Measurements from ENCODE around the gene HUS1. TPM values are rescaled to one million over a fixed set of nuclear protein-coding genes. Genes with fewer than 3 reads are reported as not detected.

The HUS1 gene
- total RNA-seq, 5 donors from 2014 or later (not counting 1 experiment from before 2014, with no cell fraction given) = 56.9 to 71.0 (median 59.4) TPM

DNA sequence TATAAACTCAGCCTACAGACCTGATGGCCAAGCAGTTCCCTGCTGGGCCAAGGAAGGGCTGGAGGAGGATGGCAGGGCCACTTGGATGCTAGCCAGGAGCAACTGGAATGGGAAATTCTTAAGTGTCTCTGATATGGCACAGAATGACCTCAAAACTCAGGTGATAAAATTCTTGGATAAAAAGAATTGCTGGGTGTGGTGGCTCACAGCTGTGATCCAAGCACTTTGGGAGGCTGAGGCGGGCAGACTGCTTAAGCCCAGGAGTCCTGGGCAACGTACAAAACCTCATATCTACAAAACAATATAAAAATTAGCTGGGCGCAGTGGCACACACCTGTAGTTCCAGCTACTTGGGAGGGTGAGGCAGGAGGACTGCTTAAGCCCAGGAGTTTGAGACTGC lies 17.2 kb downstream of the HUS1 start:
- no peak overlapping the region for H3K27ac Mint-ChIP-seq

DNA sequence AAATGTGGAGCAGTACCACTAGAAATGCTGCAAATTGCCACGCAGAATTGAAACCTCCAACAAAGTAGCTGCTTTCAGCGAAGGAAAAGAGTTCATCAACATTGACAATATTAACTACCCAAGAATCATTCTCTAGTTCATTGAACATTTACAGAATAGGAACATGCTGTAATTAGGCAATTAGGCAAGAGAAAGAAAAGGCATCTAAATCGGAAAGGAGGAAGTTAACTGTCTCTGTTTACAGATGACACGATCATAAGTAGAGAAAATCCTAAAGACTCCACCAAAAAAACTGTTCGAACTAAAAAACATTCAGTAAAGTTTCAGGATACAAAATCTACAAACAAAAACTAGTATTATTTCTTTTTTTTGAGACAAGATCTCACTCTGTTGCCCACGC lies 22.3 kb downstream of the HUS1 start:
- WGBS (ENCODE audit: insufficient coverage) = no CpG with 5 or more reads among the region's 6 CpGs
- H3K9me3 ChIP-seq = no peaks in the 10 kb centered on the region
- CTCF ChIA-PET = no interaction called here
- H3K36me3 Mint-ChIP-seq = peaks cover 48% of the 10 kb centered on the region
- H3K4me1 ChIP-seq (ENCODE audit: control insufficient read depth in 1 of 2, extremely low read depth in 1 of 2, insufficient read depth in 2 of 2, low read length in 2 of 2) = no peaks in the 10 kb centered on the region
- no peaks in the 10 kb centered on the region for H3K27me3 ChIP-seq (replicated peaks in 1 of 2; ENCODE audit: control insufficient read depth in 2 of 2, extremely low read depth in 1 of 2, insufficient read depth in 2 of 2, low read length in 1 of 2)
- H3K4me3 ChIP-seq (ENCODE audit: control insufficient read depth in 1 of 2, extremely low read depth in 1 of 2, low read length in 1 of 2) = no peak overlapping the region
- H3K36me3 ChIP-seq (ENCODE audit: control insufficient read depth in 2 of 2, extremely low read depth in 1 of 2, insufficient read depth in 1 of 2, low read length in 1 of 2) = peaks cover 0 to 31% of the 10 kb centered on the region in 2 donors
- H3K4me1 Mint-ChIP-seq = peaks cover 2 to 8% (median 6%) of the 10 kb centered on the region in 3 donors
- no peak for ATAC-seq (replicated peaks in 1 of 4)
- no peak overlapping the region for H3K4me3 Mint-ChIP-seq
- H3K27me3 Mint-ChIP-seq = no peaks in the 10 kb centered on the region
- H3K27ac ChIP-seq (ENCODE audit: low read length) = no peak overlapping the region
- POLR2A ChIA-PET = no interaction called here
- H3K9me3 Mint-ChIP-seq = no peaks in the 10 kb centered on the region
- DNase-seq = no peak
- H3K27ac Mint-ChIP-seq = no peak overlapping the region

More for the DNA sequence above, 17.2 kb downstream of the HUS1 start:
- CTCF ChIA-PET = interaction anchor here in 1 of 2 donors (0.7 kb wide), 1 partner anchor 148 kb away, joined by 4 read pairs; no protein-coding TSS in a partner anchor
- Histone ChIP-seq H3K4me3 (ENCODE audit: control insufficient read depth in 1 of 2, extremely low read depth in 1 of 2, low read length in 1 of 2) (no peak overlapping the region), H3K27me3 (replicated peaks in 1 of 2; ENCODE audit: control insufficient read depth in 2 of 2, extremely low read depth in 1 of 2, insufficient read depth in 2 of 2, low read length in 1 of 2) (no peaks in the 10 kb centered on the region), H3K36me3 (ENCODE audit: control insufficient read depth in 2 of 2, extremely low read depth in 1 of 2, insufficient read depth in 1 of 2, low read length in 1 of 2) (peaks cover 17 to 63% of the 10 kb centered on the region in 2 donors), H3K9me3 (no peaks in the 10 kb centered on the region), H3K4me1 (ENCODE audit: control insufficient read depth in 1 of 2, extremely low read depth in 1 of 2, insufficient read depth in 2 of 2, low read length in 2 of 2) (no peaks in the 10 kb centered on the region), H3K27ac (ENCODE audit: low read length) (no peak overlapping the region)
- Mint-ChIP-seq H3K36me3 (peaks cover 69% of the 10 kb centered on the region), H3K9me3 (no peaks in the 10 kb centered on the region), H3K4me3 (no peak overlapping the region), H3K27me3 (no peaks in the 10 kb centered on the region), H3K4me1 (peaks cover 2 to 6% (median 6%) of the 10 kb centered on the region in 3 donors)
- POLR2A ChIA-PET = no interaction called here
- ATAC-seq (replicated peaks in 1 of 4) (no peak), DNase-seq (no peak)
- 100% methylated on average over 1 of the region's 3 CpGs for WGBS (ENCODE audit: insufficient coverage)

DNA sequence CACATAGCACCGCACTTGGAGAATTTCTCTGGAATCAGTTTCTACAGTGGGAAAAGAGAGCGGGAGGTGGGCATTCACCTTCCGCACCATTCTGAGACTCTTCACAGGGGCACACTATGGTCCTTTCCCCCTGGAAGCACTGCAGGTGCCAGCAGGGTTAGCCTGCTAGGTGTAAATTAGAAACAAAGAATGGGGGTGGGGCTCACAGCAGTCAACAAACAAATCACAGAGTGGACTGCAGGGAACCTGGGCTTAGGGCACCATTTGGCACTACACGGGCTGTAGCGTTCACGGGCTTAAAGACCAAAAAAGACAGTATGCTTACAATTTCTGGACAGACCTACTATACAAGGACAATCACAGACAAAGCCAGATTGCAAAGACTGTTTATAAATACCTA lies 23.2 kb downstream of the HUS1 start:
- ChIA-PET POLR2A (no interaction called here), CTCF (interaction anchor here in 1 of 2 donors (0.7 kb wide), 1 partner anchor 9 kb away, joined by 3 read pairs; no protein-coding TSS in a partner anchor)
- Mint-ChIP-seq H3K27ac (no peak overlapping the region), H3K9me3 (no peaks in the 10 kb centered on the region), H3K4me3 (no peak overlapping the region), H3K27me3 (no peaks in the 10 kb centered on the region), H3K36me3 (peaks cover 38% of the 10 kb centered on the region), H3K4me1 (peaks cover 2 to 8% (median 6%) of the 10 kb centered on the region in 3 donors)
- Histone ChIP-seq H3K27me3 (replicated peaks in 1 of 2; ENCODE audit: control insufficient read depth in 2 of 2, extremely low read depth in 1 of 2, insufficient read depth in 2 of 2, low read length in 1 of 2) (no peaks in the 10 kb centered on the region), H3K36me3 (ENCODE audit: control insufficient read depth in 2 of 2, extremely low read depth in 1 of 2, insufficient read depth in 1 of 2, low read length in 1 of 2) (peaks cover 0 to 22% of the 10 kb centered on the region in 2 donors), H3K4me1 (ENCODE audit: control insufficient read depth in 1 of 2, extremely low read depth in 1 of 2, insufficient read depth in 2 of 2, low read length in 2 of 2) (no peaks in the 10 kb centered on the region), H3K4me3 (ENCODE audit: control insufficient read depth in 1 of 2, extremely low read depth in 1 of 2, low read length in 1 of 2) (no peak overlapping the region), H3K9me3 (no peaks in the 10 kb centered on the region), H3K27ac (ENCODE audit: low read length) (no peak overlapping the region)
- DNase-seq (no peak), ATAC-seq (replicated peaks in 1 of 4) (no peak)
- WGBS (ENCODE audit: insufficient coverage) = 93% methylated on average over 3 of the region's 6 CpGs

DNA sequence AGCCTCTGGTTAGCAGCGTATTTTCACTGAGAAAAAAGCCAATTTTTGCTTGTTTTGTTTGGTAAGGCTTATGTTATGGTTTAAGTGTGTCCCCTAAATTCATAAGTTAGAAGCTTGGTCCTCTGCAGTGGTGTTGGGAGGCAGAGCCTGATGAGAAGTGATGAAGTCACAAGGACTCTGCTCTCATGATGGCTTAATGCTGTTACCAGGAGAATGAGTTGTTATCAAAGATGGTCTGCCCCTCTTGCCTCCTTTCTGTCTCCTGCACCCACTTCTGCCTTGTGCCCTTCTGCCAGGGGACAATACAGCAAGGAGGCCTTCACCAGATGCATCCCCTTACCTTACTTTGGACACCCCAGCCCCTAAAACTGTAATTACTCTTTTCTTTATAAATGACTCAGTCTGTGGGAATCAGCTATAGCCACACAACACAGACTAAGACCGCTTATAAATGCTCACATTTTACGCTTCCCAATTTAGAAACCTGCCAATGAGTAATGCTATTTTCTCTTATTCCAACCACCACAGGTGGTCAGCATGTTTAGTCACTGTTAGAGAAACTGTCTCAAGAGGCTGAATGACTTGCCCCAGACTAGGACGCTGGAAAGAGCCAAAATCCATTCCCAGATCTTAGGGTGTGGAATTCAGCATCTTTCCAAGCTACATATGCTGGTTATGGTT lies 25.0 kb downstream of the HUS1 start:
- H3K9me3 Mint-ChIP-seq = no peaks in the 10 kb centered on the region
- no peak for ATAC-seq (replicated peaks in 1 of 4)

DNA sequence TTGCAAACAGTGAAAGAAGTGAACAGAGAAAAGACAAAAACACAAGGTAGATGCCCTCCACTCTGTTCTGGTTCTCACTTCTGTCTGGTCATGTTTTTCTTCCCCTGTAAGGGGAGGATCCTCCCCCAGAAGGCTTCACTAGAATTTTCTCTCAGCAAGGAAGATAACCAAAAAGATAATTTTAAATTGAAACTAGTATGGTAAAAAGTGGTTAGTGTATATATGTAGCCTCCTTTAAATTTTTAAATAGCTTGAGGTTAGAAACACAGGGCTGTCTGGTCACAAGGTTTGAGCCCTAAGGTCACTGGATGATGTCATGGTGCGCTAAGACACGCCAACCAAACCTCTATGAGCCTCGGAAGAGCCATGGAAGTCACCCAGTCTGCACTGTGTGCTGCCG lies 25.6 kb downstream of the HUS1 start:
- Histone ChIP-seq H3K9me3 (no peaks in the 10 kb centered on the region), H3K36me3 (ENCODE audit: control insufficient read depth in 2 of 2, extremely low read depth in 1 of 2, insufficient read depth in 1 of 2, low read length in 1 of 2) (peaks cover 0 to 16% of the 10 kb centered on the region in 2 donors), H3K4me1 (ENCODE audit: control insufficient read depth in 1 of 2, extremely low read depth in 1 of 2, insufficient read depth in 2 of 2, low read length in 2 of 2) (no peaks in the 10 kb centered on the region), H3K4me3 (ENCODE audit: control insufficient read depth in 1 of 2, extremely low read depth in 1 of 2, low read length in 1 of 2) (no peak overlapping the region), H3K27me3 (replicated peaks in 1 of 2; ENCODE audit: control insufficient read depth in 2 of 2, extremely low read depth in 1 of 2, insufficient read depth in 2 of 2, low read length in 1 of 2) (no peaks in the 10 kb centered on the region), H3K27ac (ENCODE audit: low read length) (no peak overlapping the region)
- Mint-ChIP-seq H3K27ac (no peak overlapping the region), H3K36me3 (peaks cover 32% of the 10 kb centered on the region), H3K9me3 (no peaks in the 10 kb centered on the region), H3K27me3 (no peaks in the 10 kb centered on the region), H3K4me3 (no peak overlapping the region), H3K4me1 (peaks cover 2 to 8% (median 6%) of the 10 kb centered on the region in 3 donors)
- ATAC-seq (replicated peaks in 1 of 4) (no peak), DNase-seq (no peak)
- ChIA-PET CTCF (no interaction called here), POLR2A (no interaction called here)
- WGBS (ENCODE audit: insufficient coverage) = 92% methylated on average over 4 of the region's 4 CpGs

More for the DNA sequence above, 25.0 kb downstream of the HUS1 start:
- H3K27me3 ChIP-seq (replicated peaks in 1 of 2; ENCODE audit: control insufficient read depth in 2 of 2, extremely low read depth in 1 of 2, insufficient read depth in 2 of 2, low read length in 1 of 2) = no peaks in the 10 kb centered on the region
- H3K4me1 Mint-ChIP-seq = peaks cover 2 to 8% (median 6%) of the 10 kb centered on the region in 3 donors
- no peak overlapping the region for H3K4me3 ChIP-seq (ENCODE audit: control insufficient read depth in 1 of 2, extremely low read depth in 1 of 2, low read length in 1 of 2)
- peaks cover 32% of the 10 kb centered on the region for H3K36me3 Mint-ChIP-seq
- no peaks in the 10 kb centered on the region for H3K27me3 Mint-ChIP-seq
- H3K4me1 ChIP-seq (ENCODE audit: control insufficient read depth in 1 of 2, extremely low read depth in 1 of 2, insufficient read depth in 2 of 2, low read length in 2 of 2) = no peaks in the 10 kb centered on the region
- H3K4me3 Mint-ChIP-seq = no peak overlapping the region
- ChIA-PET POLR2A (no interaction called here), CTCF (no interaction called here)
- WGBS (ENCODE audit: insufficient coverage) = 100% methylated on average over 1 of the region's 4 CpGs
- DNase-seq = no peak
- no peak overlapping the region for H3K27ac ChIP-seq (ENCODE audit: low read length)
- no peak overlapping the region for H3K27ac Mint-ChIP-seq
- no peaks in the 10 kb centered on the region for H3K9me3 ChIP-seq
- H3K36me3 ChIP-seq (ENCODE audit: control insufficient read depth in 2 of 2, extremely low read depth in 1 of 2, insufficient read depth in 1 of 2, low read length in 1 of 2) = peaks cover 0 to 16% of the 10 kb centered on the region in 2 donors

DNA sequence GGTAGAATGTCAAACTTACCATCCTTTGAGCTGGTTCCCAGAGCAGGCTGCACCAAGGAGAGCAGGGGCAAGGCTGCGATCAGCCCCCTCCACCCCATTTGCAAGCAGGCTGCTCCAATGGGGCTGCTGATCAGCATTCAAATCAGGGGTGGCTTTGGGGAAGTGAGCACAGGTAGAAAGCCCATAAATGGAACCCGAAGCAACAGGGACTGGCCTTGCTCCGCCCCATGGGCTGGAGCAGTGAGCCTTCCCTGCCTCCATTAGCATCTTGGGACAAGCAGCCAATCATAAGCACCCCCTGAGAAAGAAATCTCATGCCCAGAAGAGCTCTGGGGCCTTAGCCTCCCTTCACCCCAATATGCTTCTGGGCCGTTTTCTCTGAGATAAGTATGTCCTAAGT lies 27.2 kb downstream of the HUS1 start:
- POLR2A ChIA-PET = interaction anchor here in 1 of 2 donors (0.5 kb wide), 1 partner anchor 139 kb away, joined by 6 read pairs; no protein-coding TSS in a partner anchor

More for the DNA sequence above, 27.2 kb downstream of the HUS1 start:
- Histone ChIP-seq H3K36me3 (ENCODE audit: control insufficient read depth in 2 of 2, extremely low read depth in 1 of 2, insufficient read depth in 1 of 2, low read length in 1 of 2) (peaks cover 0 to 16% of the 10 kb centered on the region in 2 donors), H3K27me3 (replicated peaks in 1 of 2; ENCODE audit: control insufficient read depth in 2 of 2, extremely low read depth in 1 of 2, insufficient read depth in 2 of 2, low read length in 1 of 2) (no peaks in the 10 kb centered on the region), H3K27ac (ENCODE audit: low read length) (no peak overlapping the region), H3K9me3 (no peaks in the 10 kb centered on the region), H3K4me1 (ENCODE audit: control insufficient read depth in 1 of 2, extremely low read depth in 1 of 2, insufficient read depth in 2 of 2, low read length in 2 of 2) (no peaks in the 10 kb centered on the region), H3K4me3 (ENCODE audit: control insufficient read depth in 1 of 2, extremely low read depth in 1 of 2, low read length in 1 of 2) (no peak overlapping the region)
- Mint-ChIP-seq H3K27ac (no peak overlapping the region), H3K36me3 (peaks cover 23% of the 10 kb centered on the region), H3K9me3 (no peaks in the 10 kb centered on the region), H3K4me3 (no peak overlapping the region), H3K27me3 (no peaks in the 10 kb centered on the region), H3K4me1 (peaks cover 0 to 2% (median 0%) of the 10 kb centered on the region in 3 donors)
- DNase-seq (no peak), ATAC-seq (replicated peaks in 1 of 4) (no peak)
- 80% methylated on average over 1 of the region's 4 CpGs for WGBS (ENCODE audit: insufficient coverage)
- CTCF ChIA-PET = no interaction called here

Measured in T-cell (primary cell).